Nephron progenitor cell (in vitro differentiated cells): ENCODE data around the gene TEX51.

ENCODE experiments used
- DNase-seq: peaks from one replicate; pipeline ENCODE4 v3.0.0; 2021
- H3K27ac Mint-ChIP-seq: 2 replicates; pipeline ENCODE4 v1.8.0; 2021; ENCODE audit warnings: mild to moderate bottlenecking, moderate library complexity, mixed read lengths
- H3K27me3 Mint-ChIP-seq: 2 replicates; pipeline ENCODE4 v1.8.0; 2021; ENCODE audit warnings: mild to moderate bottlenecking, low read depth, mixed read lengths; ENCODE audit not compliant: poor library complexity
- H3K36me3 Mint-ChIP-seq: 2 replicates; pipeline ENCODE4 v1.8.0; 2021; ENCODE audit warnings: low read depth, mixed read lengths
- H3K4me1 Mint-ChIP-seq: 2 replicates; pipeline ENCODE4 v1.8.0; 2021; ENCODE audit warnings: mixed read lengths
- H3K4me3 Mint-ChIP-seq: 2 replicates; pipeline ENCODE4 v1.8.0; 2021; ENCODE audit warnings: mild to moderate bottlenecking, moderate library complexity, mixed read lengths
- H3K9me3 Mint-ChIP-seq: 2 replicates; pipeline ENCODE4 v1.8.0; 2021; ENCODE audit warnings: mild to moderate bottlenecking, moderate library complexity, mixed read lengths
- CTCF ChIP-seq: fragments of 200-600 bp; sonication (generic); IDR thresholded peaks from 2 replicates; pipeline ENCODE4 v1.5.0; 2021; ENCODE audit warnings: antibody characterized with exemption

The TEX51 gene

GRCh38 chr2:126858991-126859390, 39.7 kb upstream of the TEX51 start:
- H3K27ac Mint-ChIP-seq = no peak overlapping the region
- DNase-seq = no peak
- no peaks in the 10 kb centered on the region for H3K36me3 Mint-ChIP-seq
- TF ChIP-seq CTCF = no peak
- peaks cover 48% of the 10 kb centered on the region for H3K27me3 Mint-ChIP-seq
- peaks cover 2% of the 10 kb centered on the region for H3K9me3 Mint-ChIP-seq
- no peak overlapping the region for H3K4me3 Mint-ChIP-seq
- peaks cover 31% of the 10 kb centered on the region for H3K4me1 Mint-ChIP-seq

GRCh38 chr2:126859631-126860030, 39.1 kb upstream of the TEX51 start:
- Mint-ChIP-seq H3K4me3 (no peak overlapping the region), H3K4me1 (peaks cover 35% of the 10 kb centered on the region), H3K9me3 (peaks cover 8% of the 10 kb centered on the region), H3K27ac (no peak overlapping the region), H3K36me3 (no peaks in the 10 kb centered on the region), H3K27me3 (peaks cover 50% of the 10 kb centered on the region)
- no peak for DNase-seq
- TF ChIP-seq CTCF = no peak

DNA sequence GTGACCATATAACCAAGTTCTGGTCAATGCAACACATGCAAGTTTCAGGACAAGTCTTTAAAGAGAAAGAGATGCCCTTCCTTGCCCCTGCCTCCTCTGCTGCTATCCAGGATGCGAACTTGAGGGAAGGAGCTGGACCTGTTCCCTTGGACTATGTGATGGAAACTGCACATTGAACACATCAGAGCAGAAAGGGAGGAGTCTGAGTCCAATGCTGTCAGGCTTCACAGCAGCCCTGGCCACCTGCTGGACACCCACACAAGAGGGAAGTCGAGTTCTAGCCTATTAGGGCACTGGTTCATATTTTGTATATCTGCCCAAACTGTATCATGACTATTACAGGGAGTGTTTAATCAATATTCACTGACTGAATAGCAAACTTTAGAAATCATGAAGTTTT, 38.3 kb upstream of the TEX51 start:
- TF ChIP-seq CTCF = no peak

GRCh38 chr2:126862730-126863129, 36.0 kb upstream of the TEX51 start:
- H3K27me3 Mint-ChIP-seq = peaks cover 37% of the 10 kb centered on the region
- H3K27ac Mint-ChIP-seq = no peak overlapping the region
- H3K36me3 Mint-ChIP-seq = peaks cover 17% of the 10 kb centered on the region
- peaks cover 35% of the 10 kb centered on the region for H3K4me1 Mint-ChIP-seq
- H3K9me3 Mint-ChIP-seq = peaks cover 36% of the 10 kb centered on the region
- no peak for TF ChIP-seq CTCF
- H3K4me3 Mint-ChIP-seq = no peak overlapping the region
- DNase-seq = no peak

More for the DNA sequence above, 38.3 kb upstream of the TEX51 start:
- H3K4me3 Mint-ChIP-seq = no peak overlapping the region
- peaks cover 46% of the 10 kb centered on the region for H3K27me3 Mint-ChIP-seq
- peaks cover 35% of the 10 kb centered on the region for H3K4me1 Mint-ChIP-seq
- H3K9me3 Mint-ChIP-seq = peaks cover 12% of the 10 kb centered on the region
- H3K27ac Mint-ChIP-seq = no peak overlapping the region
- H3K36me3 Mint-ChIP-seq = peaks cover 2% of the 10 kb centered on the region
- DNase-seq = no peak

DNA sequence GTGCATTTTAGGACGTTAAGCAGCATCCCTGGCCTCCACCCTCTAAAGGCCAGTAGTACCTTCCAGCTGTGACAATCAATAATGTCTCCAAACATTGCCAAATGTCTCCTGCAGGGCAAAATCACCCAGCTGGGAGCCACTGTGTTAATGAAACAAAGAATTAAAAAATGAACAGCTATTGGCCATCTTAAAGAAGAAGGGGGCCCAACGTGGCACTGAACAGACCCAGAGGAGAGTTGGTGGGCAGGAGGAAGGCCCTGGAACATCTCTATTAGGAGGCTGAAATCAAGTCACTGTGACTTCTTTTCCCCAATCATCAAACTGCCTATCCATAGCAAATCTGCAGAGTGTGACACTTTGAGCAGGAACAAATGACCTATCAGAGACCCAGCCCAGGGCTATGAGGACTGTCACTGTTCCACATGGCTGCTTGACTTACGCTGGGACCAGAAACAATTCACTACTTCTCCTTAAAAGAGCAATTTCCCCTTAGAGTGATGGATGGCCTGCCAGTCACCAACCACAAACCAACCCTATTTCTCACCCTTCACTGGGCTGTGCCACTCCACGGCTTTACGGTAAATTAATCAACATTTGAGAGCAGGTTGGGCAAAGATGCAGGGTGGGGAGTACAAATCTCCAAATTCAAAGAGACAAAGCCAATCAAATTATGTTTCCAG, 35.2 kb upstream of the TEX51 start:
- DNase-seq = peak; percentile 59
- H3K4me3 Mint-ChIP-seq = no peak overlapping the region
- peaks cover 29% of the 10 kb centered on the region for H3K4me1 Mint-ChIP-seq
- H3K27ac Mint-ChIP-seq = peak overlapping the region; percentile 90
- no peak for TF ChIP-seq CTCF
- peaks cover 40% of the 10 kb centered on the region for H3K9me3 Mint-ChIP-seq
- peaks cover 32% of the 10 kb centered on the region for H3K27me3 Mint-ChIP-seq
- H3K36me3 Mint-ChIP-seq = peaks cover 17% of the 10 kb centered on the region

- no peak overlapping the region for H3K4me3 Mint-ChIP-seq
- H3K27ac Mint-ChIP-seq = no peak overlapping the region
- TF ChIP-seq CTCF = no peak
- peaks cover 17% of the 10 kb centered on the region for H3K36me3 Mint-ChIP-seq
- H3K9me3 Mint-ChIP-seq = peaks cover 44% of the 10 kb centered on the region
- H3K4me1 Mint-ChIP-seq = peaks cover 20% of the 10 kb centered on the region
- peaks cover 21% of the 10 kb centered on the region for H3K27me3 Mint-ChIP-seq
- no peak for DNase-seq
Observed at GRCh38 chr2:126864861-126865260, 33.8 kb upstream of the TEX51 start.
